GM12878 (cell line): ENCODE data around the gene ADAM10. TPM values are rescaled to one million over a fixed set of nuclear protein-coding genes. Genes with fewer than 3 reads are reported as not detected.
"Not testable (repeated sequence)": the region's sequence is repeated elsewhere in the genome, so short reads cannot be mapped to it uniquely, and the experiment has no call there.

ENCODE experiments used
- ATAC-seq: fragments of 200-7000 bp; cut with Tn5 transposase; 3 replicates; pipeline ENCODE4 v1.9.1; 2020; ENCODE audit warnings: mild to moderate bottlenecking, moderate library complexity
- BruUV-seq: library from RNA; stranded (reverse); fragments of 400-500 nt; replicated peaks from 2 replicates; lab custom pipeline; 2021; lab: Mats Ljungman, UMichigan
- CTCF ChIA-PET: fragments of 300-600 bp; sonication (Branson Sonifier 250); formaldehyde crosslinking; extraction: SDS; loops from one replicate; lab custom pipeline; 2021; ENCODE audit warnings: inconsistent platforms; lab: Yijun Ruan, JAX
- POLR2A ChIA-PET: fragments of 350-600 bp; formaldehyde crosslinking; extraction: SDS; loops from one replicate; lab custom pipeline; 2021; ENCODE audit warnings: inconsistent platforms; lab: Charles Lee
- RAD21 ChIA-PET: fragments of 300-600 bp; sonication (Branson Sonifier 250); formaldehyde crosslinking; loops from one replicate; lab custom pipeline; 2023; ENCODE audit warnings: antibody characterized with exemption; ENCODE audit not compliant: unreplicated experiment; lab: Charles Lee
- SMC1A ChIA-PET: fragments of 300-600 bp; sonication (Branson Sonifier 250); formaldehyde crosslinking; loops from one replicate; lab custom pipeline; 2023; ENCODE audit not compliant: unreplicated experiment, uncharacterized antibody; lab: Charles Lee
- DNase-seq: peaks from one replicate; pipeline ENCODE4 v3.0.0-alpha.2; 2011; ENCODE audit warnings: low read depth, low spot score
- FAIRE-seq: peaks from 3 replicates; lab custom pipeline; 2011; peaks lifted over from hg19 to GRCh38; lab: Jason Lieb, UNC
- H2AFZ ChIP-seq: 2 replicates; pipeline ENCODE4 v1.6.0; 2011; ENCODE audit warnings: low read depth, low read length, control low read depth; ENCODE audit not compliant: control insufficient read depth
- H3K27ac ChIP-seq: 2 replicates; pipeline ENCODE4 v1.5.1; 2011; ENCODE audit warnings: control low read depth; ENCODE audit not compliant: control insufficient read depth, insufficient read depth
- H3K27me3 ChIP-seq, 2 experiments: replicated peaks in 1 of 2; 2 replicates each; pipeline versions ENCODE4 v1.6.0 to v1.6.1; 2011; ENCODE audit warnings: low read length in 1 of 2; ENCODE audit not compliant: control insufficient read depth in 2 of 2, insufficient read depth in 2 of 2
- H3K36me3 ChIP-seq, 2 experiments: 2 replicates each; pipeline ENCODE4 v1.5.1; 2011; ENCODE audit warnings: low read length in 1 of 2; ENCODE audit not compliant: control insufficient read depth in 2 of 2, insufficient read depth in 2 of 2
- H3K4me1 ChIP-seq: 2 replicates; pipeline ENCODE4 v1.6.1; 2011; ENCODE audit warnings: mild to moderate bottlenecking, low read length, moderate library complexity, mixed read lengths; ENCODE audit not compliant: control insufficient read depth, insufficient read depth
- H3K4me2 ChIP-seq: 2 replicates; pipeline ENCODE4 v1.6.0; 2011; ENCODE audit warnings: control low read depth; ENCODE audit not compliant: control insufficient read depth, insufficient read depth
- H3K4me3 ChIP-seq: fragments of 200-600 bp; sonication (generic); 2 replicates; pipeline ENCODE4 v1.5.1; 2016
- H3K79me2 ChIP-seq: 2 replicates; pipeline ENCODE4 v1.6.0; 2011; ENCODE audit warnings: low read length; ENCODE audit not compliant: control insufficient read depth, insufficient read depth
- H3K9ac ChIP-seq: 2 replicates; pipeline ENCODE4 v1.8.0; 2011; ENCODE audit warnings: low read length, control low read depth, mixed read lengths; ENCODE audit not compliant: control insufficient read depth, insufficient read depth
- H3K9me3 ChIP-seq: replicated peaks from 3 replicates; pipeline ENCODE4 v1.5.1; 2011; ENCODE audit warnings: mild to moderate bottlenecking, low read length; ENCODE audit not compliant: control insufficient read depth, insufficient read depth
- H4K20me1 ChIP-seq: 2 replicates; pipeline ENCODE4 v1.6.0; 2011; ENCODE audit not compliant: control insufficient read depth, insufficient read depth
- ATF7 ChIP-seq: fragments of 450-650 bp; IDR thresholded peaks from 2 replicates; pipeline ENCODE4 v1.6.1; 2016; ENCODE audit warnings: low read depth, mild to moderate bottlenecking
- CREM ChIP-seq: IDR thresholded peaks from 2 replicates; pipeline ENCODE4 v1.6.1; 2014; ENCODE audit warnings: antibody characterized with exemption, low read depth
- FOS ChIP-seq: IDR thresholded peaks from 3 replicates; pipeline ENCODE4 v1.6.1; 2011; ENCODE audit warnings: borderline replicate concordance; ENCODE audit not compliant: insufficient read length; ENCODE audit errors: extremely low read depth
- NBN ChIP-seq: fragments of 450-650 bp; IDR thresholded peaks from 2 replicates; pipeline ENCODE4 v1.6.1; 2016
- WGBS: methylation state at CpG from one replicate; pipeline ENCODE4 v1.1.6; 2016; ENCODE audit warnings: low lambda C conversion rate; ENCODE audit not compliant: insufficient replicate concordance, insufficient coverage; ENCODE audit errors: missing lambda C conversion rate; 5-methylcytosine and 5-hydroxymethylcytosine counted together
- in situ Hi-C: fragments of 300-500 bp; cut with MboI; formaldehyde crosslinking; loops from 9 replicates; pipeline ENCODE4 v1.14.3; 2018; ENCODE audit warnings: mixed read lengths
- intact Hi-C: fragments of 100-400 bp; cut with micrococcal nuclease; formaldehyde crosslinking; loops from one replicate; pipeline ENCODE4 v1.14.2; 2022; ENCODE audit not compliant: unreplicated experiment
- polyA plus RNA-seq, 11 experiments: library from polyadenylated mRNA; depleted of rRNA in 4 of 11; unstranded in 6 of 11; stranded (reverse) in 5 of 11; fragments of >200 nt; fragmentation: Nextera tagmentation in 4 of 11; fragmentation: Illumina TruSeq in 1 of 11; extraction: Ambion mirVana in 4 of 11; extraction: Trizol in 1 of 11; gene quantifications; 1 replicate in 1 of 11; 2 replicates in 10 of 11; pipeline versions ENCODE4 v1.2.1 to v1.2.3, GENCODE V29; 2011 to 2016; ENCODE audit warnings: inconsistent platforms in 2 of 11, missing spikeins in 2 of 11, low read depth in 1 of 11
- total RNA-seq, 4 experiments: library from RNA; depleted of rRNA in 3 of 4; stranded (reverse); fragments of >200 nt in 3 of 4; fragmentation: Illumina TruSeq in 1 of 4; extraction: Trizol in 1 of 4; gene quantifications; 2 replicates each; pipeline versions ENCODE4 v1.2.1 to v1.2.3, GENCODE V29; 2013 to 2021

ADAM10 gene
- total and polyA plus RNA-seq, 10 of the 15 experiments (the other 5 are each of a cell fraction or from before 2014, with no cell fraction given): 10.0 to 88.9 (median 51.7) TPM

DNA sequence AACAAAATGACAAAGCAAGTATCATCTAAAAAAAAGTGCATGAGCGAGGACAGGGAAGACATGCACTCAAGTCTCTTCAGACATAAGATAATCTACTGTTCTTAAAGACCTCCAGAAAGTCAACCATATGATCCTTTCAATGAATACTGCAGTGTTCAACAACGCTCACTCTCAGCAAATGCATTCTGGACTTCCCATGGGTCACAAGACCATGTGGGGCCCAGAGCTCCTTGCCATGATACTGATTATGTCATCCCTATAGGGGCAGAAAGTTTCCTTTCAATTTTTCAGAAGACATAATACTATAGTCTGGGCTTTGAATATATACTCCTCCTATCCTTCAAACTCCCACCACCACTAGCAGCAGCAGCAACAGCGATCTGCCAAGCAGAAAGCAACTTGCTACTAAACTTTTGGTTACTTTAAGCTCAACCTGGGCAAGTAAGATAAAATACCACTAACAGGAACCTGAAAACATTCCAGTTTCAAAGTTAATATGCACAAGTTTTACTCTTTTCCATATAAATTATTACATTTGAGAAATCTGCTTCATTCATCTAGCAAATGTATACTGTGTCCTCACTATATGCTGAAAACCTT lies 143.5 kb downstream of the ADAM10 start:
- Histone ChIP-seq H3K9ac (no peak overlapping the region), H3K9me3 (no peaks in the 10 kb centered on the region), H2AFZ (no peak overlapping the region), H3K36me3 (peaks cover 1 to 24% of the 10 kb centered on the region in 2 experiments; a peak in 3 of 4 replicates), H3K27ac (no peak overlapping the region), H3K4me1 (no peaks in the 10 kb centered on the region), H3K79me2 (no peaks in the 10 kb centered on the region), H3K4me3 (no peak overlapping the region), H3K27me3 (no peaks in the 10 kb centered on the region), H4K20me1 (no peaks in the 10 kb centered on the region), H3K4me2 (no peak overlapping the region)
- ChIA-PET SMC1A (interaction anchor here (1.0 kb wide), 1 partner anchor 164 kb away, joined by 3 read pairs; no protein-coding TSS in a partner anchor), CTCF (no interaction called here), RAD21 (no interaction called here), POLR2A (no interaction called here)
- ATAC-seq (no peak), FAIRE-seq (no peak), DNase-seq (no peak)
- intact Hi-C loops: no loop called here
- BruUV-seq: no TSS peak
- 90% methylated on average over 3 of the region's 3 CpGs for WGBS
- TF ChIP-seq ATF7 (0 out of 2 replicates have a peak, but pooled peaks have one; percentile 17), FOS (no peak)
- in situ Hi-C loops: no loop called here

DNA sequence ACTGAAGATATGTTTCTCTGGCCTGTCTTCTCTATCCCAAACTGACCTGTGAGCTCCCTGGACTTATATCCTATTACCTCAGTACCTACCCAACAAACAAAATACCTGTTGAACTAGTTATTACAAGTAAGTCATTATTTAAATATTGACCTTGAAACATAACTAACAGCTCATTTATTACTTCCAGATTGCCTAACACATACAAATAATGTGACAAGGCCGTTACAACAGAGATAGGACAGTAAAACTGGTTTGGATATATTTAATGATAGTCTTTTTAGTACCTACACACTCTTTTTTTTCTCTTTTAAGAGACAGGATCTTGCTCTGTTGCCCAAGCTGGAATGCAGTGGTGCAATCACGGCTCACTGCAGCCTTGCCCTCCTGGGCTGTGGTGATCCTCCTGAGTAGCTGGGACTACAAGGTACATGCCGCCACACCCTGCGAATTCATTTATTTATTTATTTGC lies 145.0 kb downstream of the ADAM10 start:
- no peak for FAIRE-seq
- Histone ChIP-seq H3K27ac (no peak overlapping the region), H3K9me3 (no peaks in the 10 kb centered on the region), H2AFZ (no peak overlapping the region), H4K20me1 (no peaks in the 10 kb centered on the region), H3K79me2 (no peaks in the 10 kb centered on the region), H3K4me2 (no peak overlapping the region), H3K9ac (no peak overlapping the region), H3K4me1 (no peaks in the 10 kb centered on the region), H3K4me3 (no peak overlapping the region), H3K27me3 (no peaks in the 10 kb centered on the region), H3K36me3 (peaks cover 1 to 19% of the 10 kb centered on the region in 2 experiments; a peak in 3 of 4 replicates)
- no peak for DNase-seq
- no peak for ATAC-seq
- ChIA-PET POLR2A (no interaction called here), CTCF (no interaction called here), SMC1A (interaction anchor here (0.6 to 1.1 kb wide), 4 partner anchors 10 to 47 kb away, joined by 3 to 4 read pairs (median 3); no protein-coding TSS in a partner anchor), RAD21 (no interaction called here)
- no TSS peak for BruUV-seq
- 94% methylated on average over 4 of the region's 4 CpGs for WGBS
- TF ChIP-seq CREM (no peak), NBN (no peak)
- intact Hi-C loops (no loop called here), in situ Hi-C loops (no loop called here)

- not testable (repeated sequence) for H3K9ac ChIP-seq
- H3K36me3 ChIP-seq: peaks cover 1 to 19% of the 10 kb centered on the region in 2 experiments; a peak in 3 of 4 replicates
These were observed 145.6 kb downstream of the ADAM10 start for GRCh38 chr15:58603927-58604326.

More at GRCh38 chr15:58603927-58604326, 145.6 kb downstream of the ADAM10 start:
- RAD21 ChIA-PET, in situ Hi-C loops, H3K27ac ChIP-seq, ATAC-seq, BruUV-seq, H3K9me3 ChIP-seq, intact Hi-C loops, H3K4me3 ChIP-seq, H3K4me1 ChIP-seq, POLR2A ChIA-PET, H3K4me2 ChIP-seq, H2AFZ ChIP-seq, CTCF ChIA-PET, H3K79me2 ChIP-seq, H3K27me3 ChIP-seq, H4K20me1 ChIP-seq, DNase-seq, FAIRE-seq: not testable (repeated sequence)
- WGBS: 93% methylated on average over 8 of the region's 8 CpGs
- SMC1A ChIA-PET: interaction anchor here (0.6 to 1.1 kb wide), 4 partner anchors 10 to 47 kb away, joined by 3 to 4 read pairs (median 3); no protein-coding TSS in a partner anchor
